ENCODE data around the gene BORCS8.
"Not testable (repeated sequence)": the region's sequence is repeated elsewhere in the genome, so short reads cannot be mapped to it uniquely, and the experiment has no call there.

The BORCS8 gene

DNA sequence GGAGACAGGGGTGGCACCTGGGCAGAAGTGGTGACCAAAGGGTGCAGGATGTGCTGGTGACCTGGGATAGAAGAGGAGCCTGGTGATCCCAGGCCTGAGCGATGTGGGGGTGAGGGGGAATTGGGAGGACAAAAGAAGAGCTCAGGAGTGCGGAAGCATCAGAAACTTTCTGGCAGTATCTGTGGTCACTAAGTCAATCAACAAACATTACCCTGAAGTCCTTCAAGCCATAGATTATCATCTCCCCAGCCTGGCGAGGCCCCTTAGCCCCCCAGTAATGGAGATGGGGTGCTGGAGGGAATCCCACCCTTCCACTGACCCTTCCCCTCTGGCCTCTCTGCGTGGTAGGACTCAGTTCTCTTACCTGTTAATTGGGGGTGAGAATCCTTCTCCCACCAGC lies 32.4 kb downstream of the BORCS8 start:
- in situ Hi-C loops (cut with HindIII; ENCODE audit: low pct_ligation_motif_present, low pct_unique_long_range_greater_than_20kb, low sequenced_read_pairs) = no loop called here
- DNase-seq = no peak

GRCh38 chr19:19157808-19158207 lies 34.1 kb downstream of the BORCS8 start:
- in situ Hi-C loops (cut with HindIII; ENCODE audit: low pct_ligation_motif_present, low pct_unique_long_range_greater_than_20kb, low sequenced_read_pairs) = no loop called here
- DNase-seq = no peak

GRCh38 chr19:19155495-19156219 lies 36.3 kb downstream of the BORCS8 start:
- no peak for DNase-seq
- in situ Hi-C loops (cut with HindIII; ENCODE audit: low pct_ligation_motif_present, low pct_unique_long_range_greater_than_20kb, low sequenced_read_pairs) = no loop called here

GRCh38 chr19:19154768-19155494 lies 37.0 kb downstream of the BORCS8 start:
- in situ Hi-C loops (cut with HindIII; ENCODE audit: low pct_ligation_motif_present, low pct_unique_long_range_greater_than_20kb, low sequenced_read_pairs) = no loop called here
- no peak for DNase-seq

DNA sequence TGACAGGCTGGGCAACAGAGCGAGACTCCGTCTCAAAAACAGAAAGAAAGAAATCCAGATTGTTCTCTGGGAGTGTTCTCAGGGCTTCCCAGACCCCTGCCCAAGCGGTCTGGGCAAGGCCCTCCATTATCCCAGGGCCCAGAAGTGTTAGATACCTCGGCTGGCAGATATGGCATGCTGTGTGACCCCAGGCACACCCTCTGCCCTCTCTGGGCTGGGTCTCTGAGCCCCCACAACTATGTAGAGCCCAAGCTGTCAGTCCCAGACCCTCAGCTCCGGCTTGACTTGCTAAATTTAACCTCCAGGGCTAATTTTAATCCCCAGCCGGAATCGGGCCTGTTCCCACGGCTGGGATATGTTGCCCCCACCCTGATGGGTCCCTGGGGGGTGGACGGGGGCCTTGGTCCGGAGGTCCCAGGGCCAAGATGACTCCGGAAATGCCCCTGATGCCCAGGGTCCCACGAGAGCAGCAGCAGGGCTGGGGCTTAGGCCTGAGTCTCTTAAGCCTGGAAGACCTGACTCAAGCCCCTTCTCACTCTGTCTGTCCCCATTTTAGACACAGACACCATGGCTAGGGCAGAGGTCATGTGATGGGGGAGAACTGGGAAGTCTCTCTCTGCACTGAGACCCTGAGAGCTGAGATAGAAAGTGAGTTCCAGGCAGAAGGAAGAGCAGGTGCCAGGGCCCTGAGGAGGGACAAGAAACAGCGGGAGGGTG lies 39.1 kb downstream of the BORCS8 start:
- DNase-seq = no peak
- in situ Hi-C loops (cut with HindIII; ENCODE audit: low pct_ligation_motif_present, low pct_unique_long_range_greater_than_20kb, low sequenced_read_pairs) = no loop called here

DNA sequence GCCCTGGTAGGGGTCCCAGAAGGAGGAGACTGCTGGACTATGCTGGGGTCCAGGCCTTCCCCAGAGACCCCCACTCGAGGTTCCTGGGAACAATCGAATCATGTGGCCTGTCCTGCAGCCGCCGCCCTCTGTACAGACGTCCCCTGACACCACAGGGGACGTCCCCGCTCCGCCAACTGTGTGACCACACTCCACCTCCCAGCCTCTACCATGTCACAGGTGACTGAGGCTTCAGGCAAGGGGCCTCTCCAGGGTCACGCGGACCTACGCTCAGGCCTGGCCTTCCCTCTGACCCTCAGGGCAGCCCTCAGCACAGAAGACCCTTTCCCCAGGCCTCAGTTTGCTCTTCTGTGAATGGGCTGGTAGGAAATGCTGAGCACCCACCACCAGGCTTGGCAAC lies 40.5 kb downstream of the BORCS8 start:
- in situ Hi-C loops (cut with HindIII; ENCODE audit: low pct_ligation_motif_present, low pct_unique_long_range_greater_than_20kb, low sequenced_read_pairs) = no loop called here
- no peak for DNase-seq

DNA sequence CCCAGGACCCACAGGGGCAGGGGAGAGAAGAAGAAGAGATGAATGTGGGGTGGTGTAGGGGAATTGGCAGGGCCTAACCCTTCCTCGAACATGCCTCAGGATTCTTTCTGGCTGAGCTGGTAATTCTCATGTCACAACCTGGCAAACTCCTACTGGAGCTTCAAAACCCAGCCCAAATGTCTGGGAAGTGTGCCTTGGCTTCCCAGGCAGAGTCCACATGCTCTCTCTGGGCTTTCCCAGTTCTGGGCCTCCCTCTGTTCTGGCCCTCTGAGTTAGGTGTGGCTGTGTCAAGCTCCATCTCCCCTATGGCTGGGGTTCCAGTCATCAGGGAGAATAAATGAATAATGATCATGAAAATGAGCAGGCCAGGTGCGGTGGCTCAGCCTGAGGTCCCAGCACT lies 42.5 kb downstream of the BORCS8 start:
- in situ Hi-C loops (cut with HindIII; ENCODE audit: low pct_ligation_motif_present, low pct_unique_long_range_greater_than_20kb, low sequenced_read_pairs) = no loop called here
- DNase-seq = no peak

- in situ Hi-C loops (cut with HindIII; ENCODE audit: low pct_ligation_motif_present, low pct_unique_long_range_greater_than_20kb, low sequenced_read_pairs); DNase-seq: not testable (repeated sequence)
Observed at GRCh38 chr19:19148504-19148903, 43.4 kb downstream of the BORCS8 start.

- in situ Hi-C loops (cut with HindIII; ENCODE audit: low pct_ligation_motif_present, low pct_unique_long_range_greater_than_20kb, low sequenced_read_pairs) = no loop called here
- DNase-seq = no peak
Observed at GRCh38 chr19:19147344-19147743, 44.6 kb downstream of the BORCS8 start.

DNA sequence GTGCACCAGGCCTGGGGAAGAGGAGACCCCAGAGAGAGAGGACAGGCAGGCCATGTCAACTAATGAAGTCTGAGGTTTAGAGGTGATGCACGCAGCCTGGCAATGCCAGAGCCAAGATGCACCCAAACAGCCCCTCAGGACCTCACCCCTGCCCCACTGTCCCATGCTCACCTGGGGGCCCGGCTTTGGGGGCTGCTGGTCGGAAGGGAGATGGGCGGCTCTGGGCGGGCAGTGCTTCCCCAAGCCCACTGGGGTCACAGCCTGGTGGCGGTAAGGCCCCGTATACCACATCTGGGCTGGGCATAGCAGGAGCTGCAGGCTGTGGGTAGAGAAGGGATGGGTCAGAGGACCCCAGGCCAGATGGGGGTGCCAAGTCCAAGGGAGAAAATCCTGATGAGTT lies 45.1 kb downstream of the BORCS8 start:
- DNase-seq = no peak
- in situ Hi-C loops (cut with HindIII; ENCODE audit: low pct_ligation_motif_present, low pct_unique_long_range_greater_than_20kb, low sequenced_read_pairs) = no loop called here

- in situ Hi-C loops (cut with HindIII; ENCODE audit: low pct_ligation_motif_present, low pct_unique_long_range_greater_than_20kb, low sequenced_read_pairs) = no loop called here
- peak; percentile 63 for DNase-seq
Observed at GRCh38 chr19:19145684-19146608, 46.0 kb downstream of the BORCS8 start.

- no peak for DNase-seq
- in situ Hi-C loops (cut with HindIII; ENCODE audit: low pct_ligation_motif_present, low pct_unique_long_range_greater_than_20kb, low sequenced_read_pairs) = no loop called here
Observed at GRCh38 chr19:19145281-19145680, 46.7 kb downstream of the BORCS8 start.

- no peak for DNase-seq
- in situ Hi-C loops (cut with HindIII; ENCODE audit: low pct_ligation_motif_present, low pct_unique_long_range_greater_than_20kb, low sequenced_read_pairs) = no loop called here
Observed at GRCh38 chr19:19142347-19142746, 49.6 kb downstream of the BORCS8 start.

DNA sequence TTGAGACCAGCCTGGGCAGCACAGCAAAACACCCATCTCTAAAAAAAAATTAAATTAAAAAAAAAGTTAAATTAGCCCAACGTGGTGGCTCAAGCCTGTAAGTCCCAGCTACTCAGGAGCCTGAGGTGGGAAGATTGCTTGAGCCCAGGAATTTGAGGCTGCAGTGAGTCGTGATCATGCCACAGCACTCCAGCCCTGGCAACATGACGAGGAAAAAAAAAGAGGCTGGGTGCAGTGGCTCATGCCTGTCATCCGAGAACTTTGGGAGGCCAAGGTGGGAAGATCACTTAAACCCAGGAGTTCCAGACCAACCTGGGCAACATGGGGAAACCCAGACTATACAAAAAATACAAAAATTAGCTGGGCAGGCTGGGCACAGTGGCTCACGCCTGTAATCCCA lies 51.5 kb downstream of the BORCS8 start:
- DNase-seq = peak; percentile 58
- in situ Hi-C loops (cut with HindIII; ENCODE audit: low pct_ligation_motif_present, low pct_unique_long_range_greater_than_20kb, low sequenced_read_pairs) = no loop called here

DNA sequence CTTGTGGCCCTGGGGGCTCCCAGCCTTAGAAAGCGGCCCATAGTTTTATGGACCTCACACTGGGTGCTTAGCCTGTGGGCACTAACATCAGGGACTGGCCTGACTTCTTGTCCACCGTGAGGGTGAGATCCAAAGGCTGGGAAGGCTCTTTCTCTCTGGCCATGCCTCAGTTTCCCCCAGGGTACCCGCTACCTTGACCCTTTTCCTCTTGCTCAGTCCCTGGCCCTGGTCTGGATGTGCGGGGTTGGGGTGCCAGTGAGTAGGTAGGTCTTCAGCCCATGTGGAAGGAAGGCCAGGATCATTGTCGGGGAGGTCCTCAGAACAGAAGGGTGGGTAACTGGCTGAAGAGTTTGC lies 52.1 kb downstream of the BORCS8 start:
- in situ Hi-C loops (cut with HindIII; ENCODE audit: low pct_ligation_motif_present, low pct_unique_long_range_greater_than_20kb, low sequenced_read_pairs) = no loop called here
- no peak for DNase-seq

- in situ Hi-C loops (cut with HindIII; ENCODE audit: low pct_ligation_motif_present, low pct_unique_long_range_greater_than_20kb, low sequenced_read_pairs) = no loop called here
- peak; percentile 97 for DNase-seq
Observed at GRCh38 chr19:19138109-19138981, 53.6 kb downstream of the BORCS8 start, which contains the start of gene TMEM161A. Gene TMEM161A, minus strand, starts transcription at chr19:19138478. Its CDS starts 50 bp downstream, at chr19:19138428.

DNA sequence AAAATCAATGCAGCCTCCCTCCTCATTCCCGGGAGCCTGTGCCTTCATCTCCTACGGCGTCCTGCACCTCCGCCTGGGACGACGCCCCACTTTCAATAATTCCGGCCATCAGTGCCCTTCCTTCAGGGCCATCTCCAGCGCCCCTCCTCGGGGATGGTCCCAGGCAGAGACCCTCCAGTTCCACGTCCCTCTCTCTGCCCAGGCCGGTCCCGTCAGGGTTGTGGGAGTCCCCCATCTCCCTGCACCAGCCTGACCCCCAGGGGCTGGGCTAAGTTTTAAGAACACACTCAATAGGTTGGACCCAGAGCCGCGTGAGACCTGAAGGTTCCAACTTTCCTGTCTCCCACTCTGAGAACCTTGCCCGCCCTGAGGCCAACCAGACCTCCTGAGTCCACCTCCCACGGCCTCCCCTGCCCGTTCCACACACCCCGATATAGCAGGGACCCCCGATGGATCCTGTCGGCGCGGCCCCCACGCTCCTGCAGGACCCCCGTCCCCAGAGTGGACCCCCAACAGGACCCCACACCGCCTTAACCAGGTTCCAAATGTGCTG lies 54.3 kb downstream of the BORCS8 start:
- DNase-seq = no peak
- in situ Hi-C loops (cut with HindIII; ENCODE audit: low pct_ligation_motif_present, low pct_unique_long_range_greater_than_20kb, low sequenced_read_pairs) = no loop called here

Data from ACHN (cell line).